IMR-90 (cell line): Measurements from ENCODE around the gene PLA2G4C. TPM values are rescaled to one million over a fixed set of nuclear protein-coding genes. Genes with fewer than 3 reads are reported as not detected.

ENCODE experiments used
- ATAC-seq: fragments of 200-7000 bp; cut with Tn5 transposase; 2 replicates; pipeline ENCODE4 v1.9.1; 2020; ENCODE audit warnings: low read depth, mild to moderate bottlenecking, moderate library complexity
- BruUV-seq: library from RNA; stranded (reverse); fragments of 400-500 nt; replicated peaks from 2 replicates; lab custom pipeline; 2021; lab: Mats Ljungman, UMichigan
- CTCF ChIA-PET: fragments of 300-600 bp; formaldehyde crosslinking; extraction: SDS; loops from one replicate; lab custom pipeline; 2021; ENCODE audit warnings: antibody characterized with exemption; lab: Yijun Ruan, JAX
- POLR2A ChIA-PET: fragments of 300-600 bp; sonication (Branson Sonifier 250); formaldehyde crosslinking; loops from one replicate; lab custom pipeline; 2022; ENCODE audit warnings: antibody characterized with exemption; ENCODE audit not compliant: unreplicated experiment; lab: Charles Lee
- DNase-seq: peaks from one replicate; pipeline ENCODE4 v3.0.0; 2013
- H2AFZ ChIP-seq: replicated peaks from 2 replicates; pipeline ENCODE3; 2013; ENCODE audit warnings: low read length, mild to moderate bottlenecking; ENCODE audit not compliant: poor library complexity
- H2AK5ac ChIP-seq: 2 replicates; pipeline ENCODE4 v1.6.1; 2013; ENCODE audit warnings: low read depth, low read length, inconsistent platforms
- H2AK9ac ChIP-seq: replicated peaks from 2 replicates; pipeline ENCODE3; 2013; ENCODE audit warnings: mild to moderate bottlenecking, low read depth, low read length, moderate library complexity; ENCODE audit not compliant: poor library complexity
- H2BK120ac ChIP-seq: 2 replicates; pipeline ENCODE4 v1.6.1; 2013; ENCODE audit warnings: low read depth, low read length, inconsistent platforms
- H2BK15ac ChIP-seq: 3 replicates; pipeline ENCODE4 v1.6.1; 2013; ENCODE audit warnings: low read depth, low read length, inconsistent platforms
- H2BK20ac ChIP-seq: 2 replicates; pipeline ENCODE4 v1.6.1; 2013; ENCODE audit warnings: low read depth, mild to moderate bottlenecking, inconsistent platforms, low read length, moderate library complexity
- H2BK5ac ChIP-seq: 2 replicates; pipeline ENCODE4 v1.6.1; 2013; ENCODE audit warnings: mild to moderate bottlenecking, low read depth, low read length, inconsistent platforms; ENCODE audit not compliant: poor library complexity, severe bottlenecking
- H3K14ac ChIP-seq: replicated peaks from 2 replicates; pipeline ENCODE4 v1.6.1; 2013; ENCODE audit warnings: low read depth, low read length, inconsistent platforms
- H3K18ac ChIP-seq: 2 replicates; pipeline ENCODE4 v1.6.1; 2013; ENCODE audit warnings: low read depth, low read length, control low read depth
- H3K23ac ChIP-seq: 2 replicates; pipeline ENCODE4 v1.6.1; 2013; ENCODE audit warnings: low read depth, low read length, inconsistent platforms
- H3K27ac ChIP-seq: 2 replicates; pipeline ENCODE4 v1.5.1; 2013; ENCODE audit warnings: mild to moderate bottlenecking, control low read depth, low read length; ENCODE audit not compliant: insufficient read depth
- H3K27me3 ChIP-seq: 2 replicates; pipeline ENCODE4 v1.6.1; 2013; ENCODE audit warnings: low read length; ENCODE audit not compliant: control insufficient read depth, insufficient read depth
- H3K36me3 ChIP-seq: 2 replicates; pipeline ENCODE4 v1.6.1; 2013; ENCODE audit warnings: low read length, mixed read lengths; ENCODE audit not compliant: control insufficient read depth, insufficient read depth
- H3K4ac ChIP-seq: 2 replicates; pipeline ENCODE4 v1.6.1; 2013; ENCODE audit warnings: low read depth, low read length, inconsistent platforms
- H3K4me1 ChIP-seq: 2 replicates; pipeline ENCODE4 v1.6.1; 2013; ENCODE audit warnings: low read length, mixed read lengths; ENCODE audit not compliant: control insufficient read depth, insufficient read depth
- H3K4me2 ChIP-seq: 2 replicates; pipeline ENCODE4 v1.6.1; 2013; ENCODE audit warnings: low read depth, mild to moderate bottlenecking, control low read depth, low read length, moderate library complexity
- H3K4me3 ChIP-seq: 2 replicates; pipeline ENCODE4 v1.5.1; 2013; ENCODE audit warnings: low read depth, mild to moderate bottlenecking, control low read depth, low read length, moderate library complexity; ENCODE audit not compliant: insufficient read depth
- H3K56ac ChIP-seq: 2 replicates; pipeline ENCODE4 v1.6.1; 2013; ENCODE audit warnings: low read length, inconsistent platforms; ENCODE audit not compliant: insufficient read depth; ENCODE audit errors: extremely low read depth
- H3K79me1 ChIP-seq, 2 experiments: 2 replicates each; pipeline ENCODE4 v1.6.1; 2013; ENCODE audit warnings: low read length in 2 of 2, inconsistent platforms in 1 of 2, low read depth in 1 of 2
- H3K9ac ChIP-seq: 2 replicates; pipeline ENCODE4 v1.6.1; 2013; ENCODE audit warnings: low read depth, low read length, control low read depth
- H3K9me1 ChIP-seq: 2 replicates; pipeline ENCODE4 v1.6.1; 2013; ENCODE audit warnings: low read length, inconsistent platforms; ENCODE audit not compliant: insufficient read depth
- H3K9me3 ChIP-seq: 2 replicates; pipeline ENCODE4 v1.6.1; 2013; ENCODE audit warnings: low read length; ENCODE audit not compliant: control insufficient read depth, insufficient read depth
- H4K20me1 ChIP-seq: 2 replicates; pipeline ENCODE4 v1.6.1; 2013; ENCODE audit warnings: low read length, inconsistent platforms; ENCODE audit not compliant: insufficient read depth
- H4K5ac ChIP-seq: 2 replicates; pipeline ENCODE4 v1.6.1; 2013; ENCODE audit warnings: mild to moderate bottlenecking, low read depth, low read length, control low read depth
- H4K8ac ChIP-seq, 2 experiments: 2 replicates each; pipeline ENCODE4 v1.6.1; 2013; ENCODE audit warnings: low read depth in 2 of 2, low read length in 2 of 2, control low read depth in 1 of 2, inconsistent platforms in 1 of 2
- H4K91ac ChIP-seq: 2 replicates; pipeline ENCODE4 v1.6.1; 2013; ENCODE audit warnings: low read depth, low read length, inconsistent platforms; ENCODE audit not compliant: insufficient read depth
- CEBPB ChIP-seq: IDR thresholded peaks from 2 replicates; pipeline ENCODE4 v1.6.1; 2012; ENCODE audit warnings: low read depth, low read length, improper control_type of control experiment
- WGBS, 2 experiments: methylation state at CpG; one replicate each; pipeline versions ENCODE4 v1.1.5 to v1.1.7; 2013; ENCODE audit warnings: missing lambda C conversion rate in 2 of 2; ENCODE audit not compliant: insufficient read length in 1 of 2; ENCODE audit errors: extremely low coverage in 2 of 2; 5-methylcytosine and 5-hydroxymethylcytosine counted together
- dilution Hi-C: fragments of 300-500 bp; cut with HindIII; formaldehyde crosslinking; loops from one replicate; pipeline ENCODE4 v1.14.3; 2018; ENCODE audit warnings: low sequenced_read_pairs; ENCODE audit not compliant: unreplicated experiment
- in situ Hi-C: fragments of 300-500 bp; cut with MboI; formaldehyde crosslinking; loops from 3 replicates; pipeline ENCODE4 v1.14.3; 2019; ENCODE audit warnings: low sequenced_read_pairs, inconsistent platforms, mixed read lengths
- intact Hi-C: fragments of 100-400 bp; cut with micrococcal nuclease; formaldehyde crosslinking; loops from 2 replicates; pipeline ENCODE4 v1.10.0; 2022
- polyA plus RNA-seq, 3 experiments: library from polyadenylated mRNA; depleted of rRNA; stranded (reverse); fragments of >200 nt; gene quantifications; 2 replicates each; pipeline ENCODE4 v1.2.3, GENCODE V29; 2012; ENCODE audit warnings: low replicate concordance in 1 of 3
- total RNA-seq: library from RNA; depleted of rRNA; stranded (reverse); fragments of >200 nt; gene quantifications from 2 replicates; pipeline ENCODE4 v1.2.3, GENCODE V29; 2012
- TF ChIP-seq, protein P1 (sequence below): conservative IDR thresholded peaks from 2 replicates; pipeline ENCODE4 v1.5.1; 2012; ENCODE audit warnings: mild to moderate bottlenecking, low read depth, low read length, improper control_type of control experiment

The PLA2G4C gene
- total and polyA plus RNA-seq, 2 of the 4 experiments (the other 2 are of a cell fraction), result 4.3 to 5.7 TPM

DNA sequence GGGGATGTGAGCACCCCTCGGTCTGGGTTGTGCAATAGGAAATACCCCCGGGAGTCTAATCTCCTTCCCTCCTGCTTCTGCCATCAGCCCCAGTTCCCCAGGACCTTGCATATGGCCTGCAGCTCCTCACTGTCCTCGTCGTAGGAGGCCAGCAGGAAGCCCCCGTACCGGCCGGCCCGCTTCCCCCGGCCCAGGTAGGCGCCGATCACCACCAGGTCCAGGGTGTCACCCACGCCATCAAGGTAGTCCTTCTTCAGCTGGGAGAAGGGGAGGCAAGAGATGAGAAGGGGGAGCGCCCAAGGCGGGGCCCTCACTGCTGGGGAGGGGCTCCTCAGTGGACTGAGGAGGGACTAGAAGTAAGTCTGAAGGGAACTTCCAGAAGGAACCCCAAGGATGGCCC is 10.4 kb upstream of the PLA2G4C start:
- Histone ChIP-seq H3K4ac (no peak overlapping the region), H3K4me1 (no peaks in the 10 kb centered on the region), H3K9ac (no peak overlapping the region), H3K14ac (no peak overlapping the region), H3K36me3 (peaks cover 11% of the 10 kb centered on the region), H2AK9ac (no peak overlapping the region), H2BK15ac (no peak overlapping the region), H3K56ac (no peak overlapping the region), H2BK5ac (no peak overlapping the region), H3K18ac (no peak overlapping the region), H3K27ac (no peak overlapping the region), H3K27me3 (no peaks in the 10 kb centered on the region), H2BK120ac (no peak overlapping the region), H3K4me3 (no peak overlapping the region), H4K91ac (no peak overlapping the region), H3K23ac (no peak overlapping the region), H4K20me1 (no peaks in the 10 kb centered on the region; the same call in 1 of the 2 replicates), H2BK20ac (no peak overlapping the region), H4K8ac (no peak overlapping the region), H2AFZ (no peak overlapping the region), H3K9me3 (no peaks in the 10 kb centered on the region), H3K79me1 (no peaks in the 10 kb centered on the region), H3K9me1 (peaks cover 2% of the 10 kb centered on the region; the same call in 1 of the 2 replicates), H3K4me2 (no peak overlapping the region), H4K5ac (no peak overlapping the region), H2AK5ac (no peak overlapping the region)
- 0 out of 2 replicates have a peak, but pooled peaks have one; percentile 4 for TF ChIP-seq CEBPB
- TF ChIP-seq, protein P1, sequence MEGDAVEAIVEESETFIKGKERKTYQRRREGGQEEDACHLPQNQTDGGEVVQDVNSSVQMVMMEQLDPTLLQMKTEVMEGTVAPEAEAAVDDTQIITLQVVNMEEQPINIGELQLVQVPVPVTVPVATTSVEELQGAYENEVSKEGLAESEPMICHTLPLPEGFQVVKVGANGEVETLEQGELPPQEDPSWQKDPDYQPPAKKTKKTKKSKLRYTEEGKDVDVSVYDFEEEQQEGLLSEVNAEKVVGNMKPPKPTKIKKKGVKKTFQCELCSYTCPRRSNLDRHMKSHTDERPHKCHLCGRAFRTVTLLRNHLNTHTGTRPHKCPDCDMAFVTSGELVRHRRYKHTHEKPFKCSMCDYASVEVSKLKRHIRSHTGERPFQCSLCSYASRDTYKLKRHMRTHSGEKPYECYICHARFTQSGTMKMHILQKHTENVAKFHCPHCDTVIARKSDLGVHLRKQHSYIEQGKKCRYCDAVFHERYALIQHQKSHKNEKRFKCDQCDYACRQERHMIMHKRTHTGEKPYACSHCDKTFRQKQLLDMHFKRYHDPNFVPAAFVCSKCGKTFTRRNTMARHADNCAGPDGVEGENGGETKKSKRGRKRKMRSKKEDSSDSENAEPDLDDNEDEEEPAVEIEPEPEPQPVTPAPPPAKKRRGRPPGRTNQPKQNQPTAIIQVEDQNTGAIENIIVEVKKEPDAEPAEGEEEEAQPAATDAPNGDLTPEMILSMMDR, result no peak
- ATAC-seq (no peak), DNase-seq (no peak)
- ChIA-PET CTCF (no interaction called here), POLR2A (no interaction called here)
- 60% methylated on average over 1 of the region's 14 CpGs; no CpG with 5 or more reads in 1 of the 2 experiments for WGBS, 2 experiments
- BruUV-seq, result no TSS peak
- in situ Hi-C loops, result no loop called here
- intact Hi-C loops, result no loop called here
- dilution Hi-C loops, result no loop called here
